ENCODE measurements around the gene CEBPG.

DNA sequence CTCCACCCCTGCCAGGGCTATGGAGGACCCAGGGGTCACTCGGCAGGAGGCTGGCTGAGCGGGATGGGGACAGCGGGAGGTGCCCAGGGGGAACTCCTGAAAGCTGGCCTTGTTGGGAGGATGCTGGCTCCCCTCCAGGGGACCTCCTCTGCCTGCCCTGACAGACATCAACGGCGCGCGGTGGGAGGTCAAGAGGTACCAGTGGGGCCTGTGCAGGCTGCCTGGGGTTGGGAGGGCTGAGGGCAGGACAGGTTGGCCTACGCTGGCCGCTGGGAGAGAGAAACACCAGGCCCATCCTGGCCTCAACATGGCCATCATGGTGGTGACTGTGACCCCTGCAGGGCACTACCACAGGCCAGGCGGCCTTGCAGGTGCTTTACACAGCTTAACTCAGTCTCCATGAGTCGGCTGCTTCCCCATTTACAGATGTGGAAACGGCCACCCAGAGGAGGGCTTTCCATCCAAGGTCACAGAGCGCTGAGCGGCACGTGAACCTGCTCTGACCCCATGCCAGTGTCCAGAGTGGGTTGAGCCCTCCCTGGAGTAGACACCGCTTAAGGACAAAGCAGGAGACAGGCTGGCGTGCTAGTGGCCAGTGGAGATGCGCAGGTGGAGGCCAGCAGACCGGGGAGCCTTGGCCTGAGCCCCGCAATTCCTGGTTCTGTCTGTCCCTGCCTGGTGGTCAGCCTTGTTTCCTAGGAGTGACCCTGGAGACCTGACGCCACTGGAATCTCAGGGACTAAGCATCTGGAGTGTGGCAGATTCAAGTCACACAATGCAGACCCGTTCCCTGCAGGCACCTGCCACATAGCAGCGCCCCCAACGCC lies 27.6 kb downstream of the CEBPG start:
- TF ChIP-seq ARNTL (CRISPR knock-in tag; IDR thresholded peaks at IDR 0.05; ENCODE audit: borderline replicate concordance, low read depth) (no peak), ISL1 (CRISPR knock-in tag; IDR thresholded peaks at IDR 0.05) (no peak), SNAI2 (CRISPR knock-in tag; IDR thresholded peaks at IDR 0.05) (no peak), ZFP3 (CRISPR knock-in tag; IDR thresholded peaks at IDR 0.05) (no peak), RARB (CRISPR knock-in tag; IDR thresholded peaks at IDR 0.05) (no peak), ESRRG (CRISPR knock-in tag; IDR thresholded peaks at IDR 0.05) (no peak), ZC3H10 (CRISPR knock-in tag; IDR thresholded peaks at IDR 0.05) (no peak)
- TF ChIP-seq, protein P1, sequence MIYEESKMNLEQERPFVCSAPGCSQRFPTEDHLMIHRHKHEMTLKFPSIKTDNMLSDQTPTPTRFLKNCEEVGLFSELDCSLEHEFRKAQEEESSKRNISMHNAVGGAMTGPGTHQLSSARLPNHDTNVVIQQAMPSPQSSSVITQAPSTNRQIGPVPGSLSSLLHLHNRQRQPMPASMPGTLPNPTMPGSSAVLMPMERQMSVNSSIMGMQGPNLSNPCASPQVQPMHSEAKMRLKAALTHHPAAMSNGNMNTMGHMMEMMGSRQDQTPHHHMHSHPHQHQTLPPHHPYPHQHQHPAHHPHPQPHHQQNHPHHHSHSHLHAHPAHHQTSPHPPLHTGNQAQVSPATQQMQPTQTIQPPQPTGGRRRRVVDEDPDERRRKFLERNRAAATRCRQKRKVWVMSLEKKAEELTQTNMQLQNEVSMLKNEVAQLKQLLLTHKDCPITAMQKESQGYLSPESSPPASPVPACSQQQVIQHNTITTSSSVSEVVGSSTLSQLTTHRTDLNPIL (CRISPR knock-in tag; IDR thresholded peaks at IDR 0.05; ENCODE audit: low read depth): no peak
- TF ChIP-seq, protein P2, sequence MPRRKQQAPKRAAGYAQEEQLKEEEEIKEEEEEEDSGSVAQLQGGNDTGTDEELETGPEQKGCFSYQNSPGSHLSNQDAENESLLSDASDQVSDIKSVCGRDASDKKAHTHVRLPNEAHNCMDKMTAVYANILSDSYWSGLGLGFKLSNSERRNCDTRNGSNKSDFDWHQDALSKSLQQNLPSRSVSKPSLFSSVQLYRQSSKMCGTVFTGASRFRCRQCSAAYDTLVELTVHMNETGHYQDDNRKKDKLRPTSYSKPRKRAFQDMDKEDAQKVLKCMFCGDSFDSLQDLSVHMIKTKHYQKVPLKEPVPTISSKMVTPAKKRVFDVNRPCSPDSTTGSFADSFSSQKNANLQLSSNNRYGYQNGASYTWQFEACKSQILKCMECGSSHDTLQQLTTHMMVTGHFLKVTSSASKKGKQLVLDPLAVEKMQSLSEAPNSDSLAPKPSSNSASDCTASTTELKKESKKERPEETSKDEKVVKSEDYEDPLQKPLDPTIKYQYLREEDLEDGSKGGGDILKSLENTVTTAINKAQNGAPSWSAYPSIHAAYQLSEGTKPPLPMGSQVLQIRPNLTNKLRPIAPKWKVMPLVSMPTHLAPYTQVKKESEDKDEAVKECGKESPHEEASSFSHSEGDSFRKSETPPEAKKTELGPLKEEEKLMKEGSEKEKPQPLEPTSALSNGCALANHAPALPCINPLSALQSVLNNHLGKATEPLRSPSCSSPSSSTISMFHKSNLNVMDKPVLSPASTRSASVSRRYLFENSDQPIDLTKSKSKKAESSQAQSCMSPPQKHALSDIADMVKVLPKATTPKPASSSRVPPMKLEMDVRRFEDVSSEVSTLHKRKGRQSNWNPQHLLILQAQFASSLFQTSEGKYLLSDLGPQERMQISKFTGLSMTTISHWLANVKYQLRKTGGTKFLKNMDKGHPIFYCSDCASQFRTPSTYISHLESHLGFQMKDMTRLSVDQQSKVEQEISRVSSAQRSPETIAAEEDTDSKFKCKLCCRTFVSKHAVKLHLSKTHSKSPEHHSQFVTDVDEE (CRISPR knock-in tag; IDR thresholded peaks at IDR 0.05): no peak
- TF ChIP-seq, protein P3, sequence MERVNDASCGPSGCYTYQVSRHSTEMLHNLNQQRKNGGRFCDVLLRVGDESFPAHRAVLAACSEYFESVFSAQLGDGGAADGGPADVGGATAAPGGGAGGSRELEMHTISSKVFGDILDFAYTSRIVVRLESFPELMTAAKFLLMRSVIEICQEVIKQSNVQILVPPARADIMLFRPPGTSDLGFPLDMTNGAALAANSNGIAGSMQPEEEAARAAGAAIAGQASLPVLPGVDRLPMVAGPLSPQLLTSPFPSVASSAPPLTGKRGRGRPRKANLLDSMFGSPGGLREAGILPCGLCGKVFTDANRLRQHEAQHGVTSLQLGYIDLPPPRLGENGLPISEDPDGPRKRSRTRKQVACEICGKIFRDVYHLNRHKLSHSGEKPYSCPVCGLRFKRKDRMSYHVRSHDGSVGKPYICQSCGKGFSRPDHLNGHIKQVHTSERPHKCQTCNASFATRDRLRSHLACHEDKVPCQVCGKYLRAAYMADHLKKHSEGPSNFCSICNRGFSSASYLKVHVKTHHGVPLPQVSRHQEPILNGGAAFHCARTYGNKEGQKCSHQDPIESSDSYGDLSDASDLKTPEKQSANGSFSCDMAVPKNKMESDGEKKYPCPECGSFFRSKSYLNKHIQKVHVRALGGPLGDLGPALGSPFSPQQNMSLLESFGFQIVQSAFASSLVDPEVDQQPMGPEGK (CRISPR knock-in tag; IDR thresholded peaks at IDR 0.05; ENCODE audit: borderline replicate concordance): no peak

Measured in SK-N-SH treated with all-trans-retinoic acid at 6 μM for 48 hours (cell line).